BLaER1 treated with 17β-estradiol and CSF1 and Interleukin-3, amounts not matched to agents 10 nM and 100 nM (cell line): ENCODE results near the gene ANO7.

Experiments used
- H3K27ac ChIP-seq, 11 experiments: shearing (Covaris generic); formaldehyde crosslinking; 2 replicates each; pipeline ENCODE4 v1.8.1; 2022
- H3K27me3 ChIP-seq, 11 experiments: shearing (Covaris generic); formaldehyde crosslinking; 2 replicates each; pipeline ENCODE4 v1.8.1; 2022
- H3K36me3 ChIP-seq, 11 experiments: shearing (Covaris generic); formaldehyde crosslinking; 2 replicates each; pipeline ENCODE4 v1.8.1; 2022
- H3K4me1 ChIP-seq, 10 experiments: shearing (Covaris generic); formaldehyde crosslinking; 2 replicates each; pipeline ENCODE4 v1.8.1; 2022
- H3K4me2 ChIP-seq, 11 experiments: shearing (Covaris generic); formaldehyde crosslinking; 2 replicates each; pipeline ENCODE4 v1.8.1; 2022
- H3K4me3 ChIP-seq, 10 experiments: shearing (Covaris generic); formaldehyde crosslinking; 2 replicates each; pipeline ENCODE4 v1.8.1; 2022
- H3K9ac ChIP-seq, 11 experiments: shearing (Covaris generic); formaldehyde crosslinking; 2 replicates each; pipeline ENCODE4 v1.8.1; 2022
- H3K9me3 ChIP-seq, 11 experiments: shearing (Covaris generic); formaldehyde crosslinking; replicated peaks in 1 of 11; 2 replicates each; pipeline ENCODE4 v1.8.1; 2022
- H4K20me1 ChIP-seq, 11 experiments: shearing (Covaris generic); formaldehyde crosslinking; 2 replicates each; pipeline ENCODE4 v1.8.1; 2022
- Cebpa-rat ChIP-seq, 11 experiments: shearing (Covaris generic); IDR thresholded peaks; 2 replicates each; pipeline ENCODE4 v1.8.1; 2022

Gene ANO7

GRCh38 chr2:241207151-241207550, 18.7 kb downstream of the ANO7 start:
- H3K4me1 ChIP-seq: peaks cover 0 to 11% (median 8%) of the 10 kb centered on the region in 10 experiments; a peak in 8 of 20 replicates
- H3K4me2 ChIP-seq: no peak overlapping the region
- H3K9me3 ChIP-seq: no peaks in the 10 kb centered on the region
- TF ChIP-seq Cebpa-rat (IDR thresholded peaks at IDR 0.05): no peak
- H3K4me3 ChIP-seq: no peak overlapping the region
- no peaks in the 10 kb centered on the region for H3K36me3 ChIP-seq
- no peak overlapping the region for H3K27ac ChIP-seq
- no peak overlapping the region for H3K9ac ChIP-seq
- H4K20me1 ChIP-seq: peaks cover 0 to 40% (median 0%) of the 10 kb centered on the region in 11 experiments; a peak in 5 of 22 replicates
- H3K27me3 ChIP-seq: no peaks in the 10 kb centered on the region

DNA sequence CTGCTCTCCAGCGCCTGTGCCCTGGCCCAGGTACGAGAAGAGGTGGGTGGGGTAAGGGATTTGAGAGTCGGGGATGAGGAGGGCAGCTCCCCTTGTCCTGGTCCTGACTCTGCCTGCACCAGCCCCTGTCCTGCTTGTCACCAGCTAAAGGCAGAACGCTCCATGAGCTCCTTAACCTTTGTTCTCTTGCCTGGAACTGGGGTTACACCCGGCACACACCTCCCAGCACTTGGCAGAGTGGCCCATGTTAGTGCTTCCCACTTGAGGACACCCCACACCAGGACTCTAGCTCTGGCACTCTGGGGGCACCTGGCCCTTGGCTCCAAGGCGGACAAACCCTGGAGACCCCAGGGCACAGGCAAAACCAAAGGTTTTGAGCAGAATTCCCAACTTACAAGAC, 19.2 kb downstream of the ANO7 start:
- no peak for TF ChIP-seq Cebpa-rat (IDR thresholded peaks at IDR 0.05)
- H3K27me3 ChIP-seq: no peaks in the 10 kb centered on the region
- no peak overlapping the region for H3K4me2 ChIP-seq
- peaks cover 0 to 37% (median 0%) of the 10 kb centered on the region in 11 experiments; a peak in 5 of 22 replicates for H4K20me1 ChIP-seq
- no peak overlapping the region for H3K4me3 ChIP-seq
- no peaks in the 10 kb centered on the region for H3K36me3 ChIP-seq
- no peak overlapping the region for H3K9ac ChIP-seq
- H3K9me3 ChIP-seq: no peaks in the 10 kb centered on the region
- no peak overlapping the region for H3K27ac ChIP-seq
- H3K4me1 ChIP-seq: peaks cover 0 to 11% (median 8%) of the 10 kb centered on the region in 10 experiments; a peak in 8 of 20 replicates

DNA sequence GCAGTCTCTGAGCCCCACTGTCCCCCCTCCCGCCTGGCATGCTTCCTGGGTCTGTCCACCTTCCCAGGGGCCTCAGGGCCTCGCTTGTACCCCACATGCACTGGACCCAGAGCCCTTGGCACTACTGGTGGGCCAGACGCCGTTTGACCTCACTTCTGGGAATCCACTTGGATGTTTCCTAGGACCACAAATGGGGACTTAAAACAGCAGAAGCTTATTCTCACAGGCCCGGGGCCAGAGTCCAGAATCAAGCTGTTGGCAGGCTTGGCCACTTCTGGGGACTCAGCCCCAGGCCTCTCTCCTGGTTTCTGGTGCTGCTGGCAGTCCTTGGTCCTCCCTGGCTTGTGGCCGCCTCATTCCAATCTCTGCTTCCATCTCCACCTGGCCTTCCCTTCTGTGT, 19.6 kb downstream of the ANO7 start:
- H4K20me1 ChIP-seq: peaks cover 0 to 35% (median 0%) of the 10 kb centered on the region in 11 experiments; a peak in 5 of 22 replicates
- no peak overlapping the region for H3K9ac ChIP-seq
- no peaks in the 10 kb centered on the region for H3K36me3 ChIP-seq
- H3K4me1 ChIP-seq: peaks cover 0 to 11% (median 8%) of the 10 kb centered on the region in 10 experiments; a peak in 8 of 20 replicates
- H3K4me3 ChIP-seq: no peak overlapping the region
- no peak for TF ChIP-seq Cebpa-rat (IDR thresholded peaks at IDR 0.05)
- H3K27ac ChIP-seq: no peak overlapping the region
- no peak overlapping the region for H3K4me2 ChIP-seq
- no peaks in the 10 kb centered on the region for H3K27me3 ChIP-seq
- no peaks in the 10 kb centered on the region for H3K9me3 ChIP-seq

DNA sequence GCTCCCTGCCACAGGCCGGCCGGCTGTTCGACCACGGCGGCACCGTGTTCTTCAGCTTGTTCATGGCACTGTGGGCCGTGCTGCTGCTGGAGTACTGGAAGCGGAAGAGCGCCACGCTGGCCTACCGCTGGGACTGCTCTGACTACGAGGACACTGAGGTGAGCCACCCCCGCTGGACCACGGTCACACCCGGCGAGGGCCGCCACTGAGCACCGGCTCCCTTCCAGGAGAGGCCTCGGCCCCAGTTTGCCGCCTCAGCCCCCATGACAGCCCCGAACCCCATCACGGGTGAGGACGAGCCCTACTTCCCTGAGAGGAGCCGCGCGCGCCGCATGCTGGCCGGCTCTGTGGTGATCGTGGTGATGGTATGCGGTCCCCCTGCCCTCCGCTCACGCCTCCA, 20.8 kb downstream of the ANO7 start:
- Histone ChIP-seq H3K9ac (no peak overlapping the region), H3K27me3 (no peaks in the 10 kb centered on the region), H3K4me2 (no peak overlapping the region), H3K4me3 (no peak overlapping the region), H3K4me1 (peaks cover 0 to 11% (median 8%) of the 10 kb centered on the region in 10 experiments; a peak in 8 of 20 replicates), H3K36me3 (no peaks in the 10 kb centered on the region), H3K27ac (no peak overlapping the region), H3K9me3 (no peaks in the 10 kb centered on the region), H4K20me1 (peaks cover 0 to 47% (median 0%) of the 10 kb centered on the region in 11 experiments; a peak in 6 of 22 replicates)
- TF ChIP-seq Cebpa-rat (IDR thresholded peaks at IDR 0.05): no peak

DNA sequence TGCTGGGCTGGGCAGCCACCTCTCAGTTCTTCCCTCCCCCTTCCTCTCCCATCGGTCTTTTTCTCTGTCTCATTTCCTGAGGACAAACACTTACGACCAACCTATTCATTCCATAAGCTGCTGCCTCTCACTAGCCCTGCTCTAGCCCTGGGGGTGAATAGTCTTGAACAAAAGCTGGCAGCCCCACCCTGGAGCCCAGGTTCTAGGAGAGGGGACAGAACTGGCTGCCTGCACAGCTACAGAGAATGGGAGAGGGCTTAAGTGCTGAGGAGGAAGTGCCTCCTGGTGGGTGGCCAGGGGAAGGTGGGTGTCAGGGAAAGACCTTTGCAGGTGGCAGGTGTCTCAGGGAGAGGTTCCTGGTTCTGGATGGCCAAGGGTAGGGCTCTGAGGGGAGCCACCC, 22.8 kb downstream of the ANO7 start:
- Histone ChIP-seq H4K20me1 (peaks cover 0 to 56% (median 0%) of the 10 kb centered on the region in 11 experiments; a peak in 7 of 22 replicates), H3K36me3 (no peaks in the 10 kb centered on the region), H3K27me3 (no peaks in the 10 kb centered on the region), H3K4me3 (no peak overlapping the region), H3K27ac (no peak overlapping the region), H3K9me3 (no peaks in the 10 kb centered on the region), H3K4me2 (peak overlapping the region in 3 of 11 experiments; percentile 5 to 30 (median 12); a peak in 4 of 22 replicates), H3K4me1 (peaks cover 0 to 11% (median 8%) of the 10 kb centered on the region in 10 experiments; a peak in 8 of 20 replicates), H3K9ac (no peak overlapping the region)
- TF ChIP-seq Cebpa-rat (IDR thresholded peaks at IDR 0.05): no peak

- H3K36me3 ChIP-seq: no peaks in the 10 kb centered on the region
- no peak overlapping the region for H3K9ac ChIP-seq
- H3K4me2 ChIP-seq: no peak overlapping the region
- no peaks in the 10 kb centered on the region for H3K9me3 ChIP-seq
- peaks cover 0 to 6% (median 0%) of the 10 kb centered on the region in 11 experiments; a peak in 1 of 22 replicates for H3K27me3 ChIP-seq
- no peak overlapping the region for H3K4me3 ChIP-seq
- H3K4me1 ChIP-seq: peaks cover 0 to 16% (median 8%) of the 10 kb centered on the region in 10 experiments; a peak in 8 of 20 replicates
- H3K27ac ChIP-seq: no peak overlapping the region
- no peak for TF ChIP-seq Cebpa-rat (IDR thresholded peaks at IDR 0.05)
- peaks cover 0 to 69% (median 0%) of the 10 kb centered on the region in 11 experiments; a peak in 8 of 22 replicates for H4K20me1 ChIP-seq
These were observed 24.6 kb downstream of the ANO7 start for GRCh38 chr2:241213041-241213440.

GRCh38 chr2:241213567-241213966, 25.1 kb downstream of the ANO7 start:
- Histone ChIP-seq H3K4me3 (no peak overlapping the region), H3K4me2 (no peak overlapping the region), H3K9ac (no peak overlapping the region), H3K27ac (no peak overlapping the region), H3K4me1 (peaks cover 0 to 17% (median 8%) of the 10 kb centered on the region in 10 experiments; a peak in 9 of 20 replicates), H3K9me3 (no peaks in the 10 kb centered on the region), H3K27me3 (peaks cover 0 to 6% (median 0%) of the 10 kb centered on the region in 11 experiments; a peak in 1 of 22 replicates), H3K36me3 (no peaks in the 10 kb centered on the region), H4K20me1 (peaks cover 0 to 69% (median 0%) of the 10 kb centered on the region in 11 experiments; a peak in 8 of 22 replicates)
- no peak for TF ChIP-seq Cebpa-rat (IDR thresholded peaks at IDR 0.05)

GRCh38 chr2:241214209-241214608, 25.7 kb downstream of the ANO7 start:
- H3K4me1 ChIP-seq: peaks cover 4 to 23% (median 13%) of the 10 kb centered on the region in 10 experiments
- H3K9ac ChIP-seq: no peak overlapping the region
- TF ChIP-seq Cebpa-rat (IDR thresholded peaks at IDR 0.05): no peak
- no peak overlapping the region for H3K27ac ChIP-seq
- H3K9me3 ChIP-seq: no peaks in the 10 kb centered on the region
- no peak overlapping the region for H3K4me2 ChIP-seq
- H3K4me3 ChIP-seq: no peak overlapping the region
- H3K27me3 ChIP-seq: peaks cover 0 to 6% (median 0%) of the 10 kb centered on the region in 11 experiments; a peak in 1 of 22 replicates
- H3K36me3 ChIP-seq: no peaks in the 10 kb centered on the region
- peaks cover 0 to 68% (median 0%) of the 10 kb centered on the region in 11 experiments; a peak in 8 of 22 replicates for H4K20me1 ChIP-seq

DNA sequence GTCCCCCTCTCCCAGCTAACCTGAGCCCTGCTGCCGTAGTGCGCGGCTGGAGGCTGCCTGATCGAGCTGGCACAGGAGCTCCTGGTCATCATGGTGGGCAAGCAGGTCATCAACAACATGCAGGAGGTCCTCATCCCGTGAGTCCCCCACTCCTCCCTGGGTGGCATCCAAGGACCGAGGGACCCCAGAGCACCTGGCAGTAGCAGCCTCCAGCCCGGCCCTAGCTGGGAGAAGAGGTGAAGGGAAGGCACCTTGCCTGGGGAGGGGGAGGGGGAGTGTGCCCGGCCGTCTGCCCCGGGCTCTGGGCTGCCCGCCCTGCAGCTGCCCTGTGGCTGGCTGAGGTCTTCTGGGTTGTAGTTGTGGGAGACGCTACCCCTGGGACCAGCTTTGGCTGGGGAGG, 26.3 kb downstream of the ANO7 start:
- no peak overlapping the region for H3K4me2 ChIP-seq
- TF ChIP-seq Cebpa-rat (IDR thresholded peaks at IDR 0.05): no peak
- no peak overlapping the region for H3K4me3 ChIP-seq

DNA sequence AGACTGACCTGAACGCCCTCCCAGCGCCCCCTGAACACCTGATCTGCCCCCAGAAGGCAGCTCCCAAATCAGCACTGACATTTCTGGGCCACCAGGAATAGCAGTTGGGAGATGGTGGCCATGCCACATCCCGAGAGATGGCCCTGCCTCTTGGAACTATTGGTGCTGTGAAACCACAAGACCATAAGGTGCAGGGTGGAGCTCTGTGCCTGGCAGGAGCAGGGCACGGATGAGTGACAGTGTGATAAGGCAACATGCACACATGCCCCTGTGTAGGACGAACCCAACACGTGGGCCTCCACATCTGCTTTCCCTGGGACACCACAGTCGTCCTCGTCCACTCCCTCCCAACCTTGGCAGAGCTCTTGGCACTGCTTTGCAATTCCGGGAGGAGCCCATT, 26.9 kb downstream of the ANO7 start:
- Histone ChIP-seq H3K4me2 (no peak overlapping the region), H3K27me3 (peaks cover 0 to 6% (median 0%) of the 10 kb centered on the region in 11 experiments; a peak in 1 of 22 replicates), H3K36me3 (no peaks in the 10 kb centered on the region), H3K4me3 (no peak overlapping the region), H3K9me3 (no peaks in the 10 kb centered on the region), H3K9ac (no peak overlapping the region), H3K27ac (no peak overlapping the region), H3K4me1 (peaks cover 12 to 32% (median 23%) of the 10 kb centered on the region in 10 experiments), H4K20me1 (peaks cover 0 to 56% (median 0%) of the 10 kb centered on the region in 11 experiments; a peak in 7 of 22 replicates)
- TF ChIP-seq Cebpa-rat (IDR thresholded peaks at IDR 0.05): no peak

More for the DNA sequence above, 26.3 kb downstream of the ANO7 start:
- Histone ChIP-seq H3K9ac (no peak overlapping the region), H4K20me1 (peaks cover 0 to 63% (median 0%) of the 10 kb centered on the region in 11 experiments; a peak in 8 of 22 replicates), H3K4me1 (peaks cover 9 to 29% (median 19%) of the 10 kb centered on the region in 10 experiments), H3K9me3 (no peaks in the 10 kb centered on the region), H3K27ac (no peak overlapping the region), H3K27me3 (peaks cover 0 to 6% (median 0%) of the 10 kb centered on the region in 11 experiments; a peak in 1 of 22 replicates), H3K36me3 (no peaks in the 10 kb centered on the region)
